B cell (primary cell): ENCODE data around the gene CCDC106. TPM values are rescaled to one million over a fixed set of nuclear protein-coding genes. Genes with fewer than 3 reads are reported as not detected.

Experiments
- polyA plus RNA-seq: library from polyadenylated mRNA; depleted of rRNA; stranded (reverse); fragments of >200 nt; gene quantifications from 2 replicates; pipeline ENCODE4 v1.2.3, GENCODE V29; 2012
- total RNA-seq, 2 donors: library from RNA; stranded (reverse); fragments of 120-200 nt in 1 of 2; gene quantifications; 1 replicate in 1 of 2; 2 replicates in 1 of 2; pipeline versions ENCODE4 v1.2.3 to v1.2.4, GENCODE V29; 2013 to 2022

CCDC106 gene
- total and polyA plus RNA-seq, 2 donors (not counting 1 experiment from before 2014, with no cell fraction given), result 25.2 to 52.1 TPM

Other genes with a start within 250 kb of the CCDC106 start
- gene UBE2S, start 240.4 kb upstream of the CCDC106 start, total RNA-seq, result 20.6 and 29.0 TPM in 2 replicates
- 50.0 and 72.7 TPM in 2 replicates for gene UBE2S, start 240.4 kb upstream of the CCDC106 start, polyA plus RNA-seq
- not detected in 2 replicates for gene SHISA7, start 204.9 kb upstream of the CCDC106 start, total RNA-seq
- 0.06 TPM in 1 of 2 replicates, not detected in the other for gene SHISA7, start 204.9 kb upstream of the CCDC106 start, polyA plus RNA-seq
- 10.0 and 11.1 TPM in 2 replicates for gene ISOC2, start 186.6 kb upstream of the CCDC106 start, total RNA-seq
- 13.5 and 27.6 TPM in 2 replicates for gene ISOC2, start 186.6 kb upstream of the CCDC106 start, polyA plus RNA-seq
- not detected in 2 replicates for gene C19orf85, start 183.5 kb upstream of the CCDC106 start, total RNA-seq
- not detected in 2 replicates for gene C19orf85, start 183.5 kb upstream of the CCDC106 start, polyA plus RNA-seq
- 13.3 and 15.5 TPM in 2 replicates for gene ZNF628, start 171.6 kb upstream of the CCDC106 start, total RNA-seq
- 18.3 and 28.6 TPM in 2 replicates for gene ZNF628, start 171.6 kb upstream of the CCDC106 start, polyA plus RNA-seq
- gene NAT14, start 163.0 kb upstream of the CCDC106 start, total RNA-seq, result 10.7 and 12.6 TPM in 2 replicates
- gene NAT14, start 163.0 kb upstream of the CCDC106 start, polyA plus RNA-seq, result 15.1 and 23.2 TPM in 2 replicates
- gene SSC5D, start 159.8 kb upstream of the CCDC106 start, total RNA-seq, result 0.44 and 0.58 TPM in 2 replicates
- gene SSC5D, start 159.8 kb upstream of the CCDC106 start, polyA plus RNA-seq, result 0.22 and 0.46 TPM in 2 replicates
- gene SBK2, start 111.1 kb upstream of the CCDC106 start, total RNA-seq, result not detected in 2 replicates
- gene SBK2, start 111.1 kb upstream of the CCDC106 start, polyA plus RNA-seq, result not detected in 2 replicates
- gene SBK3, start 102.7 kb upstream of the CCDC106 start, total RNA-seq, result not detected in 2 replicates
- not detected in 2 replicates for gene SBK3, start 102.7 kb upstream of the CCDC106 start, polyA plus RNA-seq
- 10.3 and 10.8 TPM in 2 replicates for gene ZNF579, start 67.4 kb upstream of the CCDC106 start, total RNA-seq
- 3.7 and 6.7 TPM in 2 replicates for gene ZNF579, start 67.4 kb upstream of the CCDC106 start, polyA plus RNA-seq
- gene FIZ1, start 48.7 kb upstream of the CCDC106 start, total RNA-seq, result 21.4 and 26.4 TPM in 2 replicates
- gene FIZ1, start 48.7 kb upstream of the CCDC106 start, polyA plus RNA-seq, result 7.4 and 8.0 TPM in 2 replicates
- 21.2 and 23.8 TPM in 2 replicates for gene ZNF524, start 47.9 kb upstream of the CCDC106 start, total RNA-seq
- 18.0 and 27.4 TPM in 2 replicates for gene ZNF524, start 47.9 kb upstream of the CCDC106 start, polyA plus RNA-seq
- 22.7 TPM in 2 replicates for gene ZNF865, start 42.6 kb upstream of the CCDC106 start, total RNA-seq
- 9.9 and 11.3 TPM in 2 replicates for gene ZNF865, start 42.6 kb upstream of the CCDC106 start, polyA plus RNA-seq
- gene ZNF784, start 23.6 kb upstream of the CCDC106 start, total RNA-seq, result 9.7 and 11.5 TPM in 2 replicates
- gene ZNF784, start 23.6 kb upstream of the CCDC106 start, polyA plus RNA-seq, result 9.2 and 13.3 TPM in 2 replicates
- gene ZNF580, start 7.2 kb upstream of the CCDC106 start, total RNA-seq, result 101 and 126 TPM in 2 replicates
- gene ZNF580, start 7.2 kb upstream of the CCDC106 start, polyA plus RNA-seq, result 69.8 and 105 TPM in 2 replicates
- 47.3 and 51.3 TPM in 2 replicates for gene ZNF581, start 4.6 kb upstream of the CCDC106 start, total RNA-seq
- gene ZNF581, start 4.6 kb upstream of the CCDC106 start, polyA plus RNA-seq, result 38.6 and 48.2 TPM in 2 replicates
- gene U2AF2, start 6.8 kb downstream of the CCDC106 start, total RNA-seq, result 275 and 278 TPM in 2 replicates
- gene U2AF2, start 6.8 kb downstream of the CCDC106 start, polyA plus RNA-seq, result 275 and 300 TPM in 2 replicates
- gene EPN1, start 27.0 kb downstream of the CCDC106 start, total RNA-seq, result 63.8 and 63.9 TPM in 2 replicates
- 52.3 and 54.4 TPM in 2 replicates for gene EPN1, start 27.0 kb downstream of the CCDC106 start, polyA plus RNA-seq
- not detected in 2 replicates for gene NLRP9, start 90.2 kb downstream of the CCDC106 start, total RNA-seq
- gene NLRP9, start 90.2 kb downstream of the CCDC106 start, polyA plus RNA-seq, result not detected in 2 replicates
- gene RFPL4A, start 110.9 kb downstream of the CCDC106 start, total RNA-seq, result not detected in 2 replicates
- gene RFPL4A, start 110.9 kb downstream of the CCDC106 start, polyA plus RNA-seq, result not detected in 2 replicates
- gene RFPL4AL1, start 120.9 kb downstream of the CCDC106 start, total RNA-seq, result not detected in 2 replicates
- gene RFPL4AL1, start 120.9 kb downstream of the CCDC106 start, polyA plus RNA-seq, result not detected in 2 replicates
- 0.12 TPM in 1 of 2 replicates, not detected in the other for gene NLRP11, start 183.8 kb downstream of the CCDC106 start, total RNA-seq
- 0.07 and 0.24 TPM in 2 replicates for gene NLRP11, start 183.8 kb downstream of the CCDC106 start, polyA plus RNA-seq
- gene NLRP4, start 188.3 kb downstream of the CCDC106 start, total RNA-seq, result 0.15 and 0.19 TPM in 2 replicates
- gene NLRP4, start 188.3 kb downstream of the CCDC106 start, polyA plus RNA-seq, result 0.45 and 1.3 TPM in 2 replicates